DMS153 treated with DMSO at 0.1 percent for 48 hours (cell line): ENCODE measurements around the gene TTC36.
"Not testable (repeated sequence)": the region's sequence is repeated elsewhere in the genome, so short reads cannot be mapped to it uniquely, and the experiment has no call there.

Source experiments
- DNase-seq: peaks from one replicate; lab custom pipeline; 2025; ENCODE audit not compliant: unreplicated experiment; lab: John Stamatoyannopoulos, UW

The TTC36 gene, protein sequence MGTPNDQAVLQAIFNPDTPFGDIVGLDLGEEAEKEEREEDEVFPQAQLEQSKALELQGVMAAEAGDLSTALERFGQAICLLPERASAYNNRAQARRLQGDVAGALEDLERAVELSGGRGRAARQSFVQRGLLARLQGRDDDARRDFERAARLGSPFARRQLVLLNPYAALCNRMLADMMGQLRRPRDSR

DNA sequence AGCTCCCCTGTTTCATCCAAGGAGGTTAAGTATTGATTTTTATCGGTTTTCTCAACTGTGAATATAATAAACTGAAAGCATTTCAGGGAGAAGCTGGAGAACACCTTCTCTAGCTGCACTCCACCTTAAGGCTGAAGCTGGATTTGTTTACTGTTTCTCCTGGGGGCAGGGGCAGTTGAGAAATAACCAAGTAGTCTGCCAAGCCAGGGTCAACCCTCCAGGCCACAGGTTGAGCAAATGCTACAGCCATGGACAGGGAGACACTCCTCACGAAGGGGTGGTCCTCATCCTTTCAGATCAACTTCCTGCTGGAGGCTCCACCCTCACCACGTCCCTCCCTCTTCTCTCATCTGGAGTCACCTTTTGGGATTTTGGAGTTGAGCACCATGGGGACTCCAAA is at the start of gene TTC36:
TSS of gene TTC36 (plus strand) at position 366 of the 400 bp plus-strand sequence. CDS start at position 387, 21 bp downstream.
- no peak for DNase-seq

DNA sequence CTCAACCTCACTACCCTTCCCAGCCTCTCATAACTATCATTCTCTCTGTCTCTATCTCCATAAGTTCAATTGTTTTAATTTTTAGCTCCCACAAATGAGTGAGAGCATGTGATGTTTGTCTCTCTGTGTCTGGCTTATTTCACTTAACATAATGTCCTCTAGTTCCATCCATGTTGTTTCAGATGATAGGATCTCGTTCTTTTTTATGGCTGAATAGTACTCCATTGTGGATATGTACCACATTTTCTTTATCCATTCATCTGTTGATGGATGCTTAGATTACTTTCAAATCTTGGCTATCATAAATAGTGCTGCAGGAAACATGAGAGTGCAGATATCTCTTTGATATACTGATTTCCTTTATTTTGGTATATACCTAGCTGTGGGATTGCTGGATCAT is 46.0 kb upstream of the TTC36 start:
- DNase-seq = not testable (repeated sequence)

DNA sequence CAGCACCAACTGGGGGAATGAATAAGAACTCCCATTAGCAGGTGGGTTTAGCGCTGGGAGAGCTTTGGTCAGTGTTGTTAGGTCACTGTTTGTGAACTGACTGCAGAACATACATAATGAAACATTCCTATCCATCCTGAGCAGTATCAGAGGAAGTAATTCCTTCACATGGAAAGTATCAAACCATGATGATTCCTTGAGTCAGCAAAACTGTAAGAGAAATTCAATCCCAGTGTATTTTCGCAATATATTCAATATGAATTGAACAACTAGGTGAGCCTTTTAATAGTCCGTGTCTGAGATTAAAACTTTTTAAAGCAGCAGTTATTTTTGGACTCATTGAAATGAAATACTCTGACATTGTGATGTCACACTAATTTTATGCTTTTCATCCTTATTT is 42.9 kb upstream of the TTC36 start:
- DNase-seq = no peak

DNA sequence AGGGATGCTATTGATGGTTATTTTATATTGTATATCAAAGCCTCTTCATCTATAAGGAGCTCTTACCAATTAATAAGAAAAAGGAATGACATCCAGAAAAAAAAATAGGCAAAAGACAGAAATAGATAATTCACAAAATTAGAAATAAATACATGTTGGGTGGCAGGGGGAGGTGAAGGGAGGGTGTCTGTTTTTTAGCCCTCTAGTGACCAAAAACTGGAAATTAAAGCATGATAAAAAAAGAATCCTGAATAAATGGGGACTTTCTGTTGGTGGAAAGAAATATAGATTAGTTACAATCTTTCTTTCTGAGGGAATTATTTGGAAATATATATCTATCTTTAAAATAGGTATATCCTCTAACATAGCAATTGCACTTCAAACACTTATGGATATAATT is 42.0 kb upstream of the TTC36 start:
- no peak for DNase-seq

DNA sequence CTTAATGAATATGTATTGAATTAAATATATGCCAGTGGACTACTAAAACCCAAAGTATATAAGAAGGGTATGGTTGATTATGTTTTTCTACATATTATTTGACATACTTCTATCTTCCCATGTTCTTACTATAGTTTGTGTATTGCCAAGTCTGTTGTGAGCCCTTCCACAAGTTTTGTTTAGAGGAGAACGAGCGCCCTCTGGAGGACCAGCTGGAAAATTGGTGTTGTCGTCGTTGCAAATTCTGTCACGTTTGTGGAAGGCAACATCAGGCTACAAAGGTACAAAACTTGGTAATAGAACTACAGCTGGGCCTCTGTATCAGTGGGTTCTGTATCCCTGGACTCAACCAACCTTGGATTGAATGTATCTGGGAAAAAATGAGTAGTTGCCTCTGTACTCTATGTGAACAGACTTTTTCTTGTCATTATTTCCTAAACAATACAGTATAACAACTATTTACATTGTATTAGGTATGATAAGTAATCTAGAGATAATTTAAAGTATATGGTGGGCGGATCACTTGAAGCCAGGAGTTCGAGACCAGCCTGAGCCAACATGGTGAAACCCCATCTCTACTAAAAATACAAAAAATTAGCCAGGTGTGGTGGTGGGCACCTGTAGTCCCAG is 38.7 kb upstream of the TTC36 start:
- peak; percentile 66 for DNase-seq

DNA sequence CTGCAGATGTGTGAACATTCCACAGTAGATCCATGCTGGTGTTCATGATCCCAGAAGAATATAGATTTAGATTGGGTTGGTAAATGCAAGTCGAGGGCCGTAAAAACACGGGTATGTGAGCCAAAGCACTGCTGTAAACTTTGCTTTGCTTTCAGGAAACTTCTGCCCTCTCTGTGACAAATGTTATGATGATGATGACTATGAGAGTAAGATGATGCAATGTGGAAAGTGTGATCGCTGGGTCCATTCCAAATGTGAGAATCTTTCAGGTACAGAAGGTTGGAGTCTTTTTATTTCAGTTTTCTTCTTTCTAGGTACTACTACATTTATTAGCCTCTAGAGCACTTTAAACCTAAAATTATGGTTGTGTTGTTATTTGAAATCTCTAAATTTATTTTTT is 36.2 kb upstream of the TTC36 start:
- no peak for DNase-seq

DNA sequence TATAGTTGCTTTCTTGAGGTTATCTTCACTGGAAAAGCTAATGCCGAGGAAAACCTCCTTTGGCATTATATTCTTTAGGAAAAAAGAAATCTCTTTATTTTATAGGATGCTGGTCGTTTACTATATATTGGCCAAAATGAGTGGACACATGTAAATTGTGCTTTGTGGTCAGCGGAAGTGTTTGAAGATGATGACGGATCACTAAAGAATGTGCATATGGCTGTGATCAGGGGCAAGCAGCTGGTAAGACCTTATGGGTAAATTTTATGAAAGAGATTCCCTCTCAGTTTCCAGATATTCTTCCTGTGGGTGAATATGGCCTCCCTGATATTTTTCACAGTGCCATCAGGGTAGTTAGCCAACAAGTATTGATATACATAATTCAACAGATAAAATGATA is 29.4 kb upstream of the TTC36 start:
- DNase-seq = no peak

DNA sequence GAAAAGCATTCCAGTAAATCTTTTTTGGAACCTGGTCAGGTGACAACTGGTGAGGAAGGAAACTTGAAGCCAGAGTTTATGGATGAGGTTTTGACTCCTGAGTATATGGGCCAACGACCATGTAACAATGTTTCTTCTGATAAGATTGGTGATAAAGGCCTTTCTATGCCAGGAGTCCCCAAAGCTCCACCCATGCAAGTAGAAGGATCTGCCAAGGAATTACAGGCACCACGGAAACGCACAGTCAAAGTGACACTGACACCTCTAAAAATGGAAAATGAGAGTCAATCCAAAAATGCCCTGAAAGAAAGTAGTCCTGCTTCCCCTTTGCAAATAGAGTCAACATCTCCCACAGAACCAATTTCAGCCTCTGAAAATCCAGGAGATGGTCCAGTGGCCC is 24.1 kb upstream of the TTC36 start:
- DNase-seq = no peak

DNA sequence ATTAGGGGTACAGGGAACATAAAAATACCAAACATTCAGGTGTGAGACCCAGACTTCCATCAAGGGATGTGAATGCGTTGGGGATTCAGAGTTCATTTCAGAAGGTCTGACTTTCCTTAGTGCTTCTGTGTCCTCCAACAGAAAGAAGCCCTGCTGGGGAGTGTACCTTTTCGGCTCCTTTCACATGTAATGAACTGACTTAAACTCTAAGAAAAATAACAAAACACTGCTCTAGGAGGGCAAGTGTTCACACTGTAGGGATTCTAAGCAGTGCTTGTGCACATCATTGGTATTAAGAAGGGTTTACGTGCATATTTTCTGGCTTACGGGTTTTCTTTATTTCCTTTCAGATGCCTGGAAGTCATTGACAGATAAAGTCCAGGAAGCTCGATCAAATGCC is 15.7 kb upstream of the TTC36 start:
- no peak for DNase-seq

DNA sequence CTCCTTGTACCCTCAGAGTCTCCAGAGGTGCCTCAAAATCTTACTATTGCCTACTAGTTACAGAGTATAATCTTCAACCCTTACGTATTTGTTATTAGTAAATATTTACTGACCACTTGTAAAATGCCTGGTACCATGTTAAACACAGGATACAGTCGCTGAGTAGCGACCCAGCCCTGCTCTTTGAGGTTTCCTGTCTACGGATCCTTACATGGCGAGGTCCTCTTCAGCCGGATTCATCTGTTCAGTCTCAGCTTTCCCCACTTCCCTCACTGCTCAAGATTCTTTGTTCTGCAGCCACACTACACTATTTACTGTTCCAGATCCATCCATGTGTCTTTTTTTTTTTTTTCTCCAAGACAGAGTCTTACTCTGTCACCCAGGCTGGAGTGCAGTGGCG is 13.2 kb upstream of the TTC36 start:
- DNase-seq = no peak

DNA sequence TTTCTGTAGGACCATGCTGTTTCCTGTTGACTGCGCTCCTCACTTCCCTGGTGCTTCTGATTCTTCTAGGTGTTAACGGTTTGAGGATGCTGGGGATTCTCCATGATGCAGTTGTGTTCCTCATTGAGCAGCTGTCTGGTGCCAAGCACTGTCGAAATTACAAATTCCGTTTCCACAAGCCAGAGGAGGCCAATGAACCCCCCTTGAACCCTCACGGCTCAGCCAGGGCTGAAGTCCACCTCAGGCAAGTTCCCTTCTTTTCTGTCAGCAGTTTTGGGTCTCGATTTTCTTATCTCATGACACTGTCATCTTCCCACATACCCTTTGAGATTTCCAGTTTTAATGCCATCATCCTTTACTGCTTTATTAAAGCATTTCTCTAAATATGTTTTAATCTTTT is 7.7 kb upstream of the TTC36 start:
- DNase-seq = no peak

DNA sequence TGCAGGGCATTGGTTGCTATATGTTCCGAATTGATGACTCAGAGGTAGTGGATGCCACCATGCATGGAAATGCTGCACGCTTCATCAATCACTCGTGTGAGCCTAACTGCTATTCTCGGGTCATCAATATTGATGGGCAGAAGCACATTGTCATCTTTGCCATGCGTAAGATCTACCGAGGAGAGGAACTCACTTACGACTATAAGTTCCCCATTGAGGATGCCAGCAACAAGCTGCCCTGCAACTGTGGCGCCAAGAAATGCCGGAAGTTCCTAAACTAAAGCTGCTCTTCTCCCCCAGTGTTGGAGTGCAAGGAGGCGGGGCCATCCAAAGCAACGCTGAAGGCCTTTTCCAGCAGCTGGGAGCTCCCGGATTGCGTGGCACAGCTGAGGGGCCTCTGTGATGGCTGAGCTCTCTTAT is 5.4 kb upstream of the TTC36 start:
- no peak for DNase-seq

DNA sequence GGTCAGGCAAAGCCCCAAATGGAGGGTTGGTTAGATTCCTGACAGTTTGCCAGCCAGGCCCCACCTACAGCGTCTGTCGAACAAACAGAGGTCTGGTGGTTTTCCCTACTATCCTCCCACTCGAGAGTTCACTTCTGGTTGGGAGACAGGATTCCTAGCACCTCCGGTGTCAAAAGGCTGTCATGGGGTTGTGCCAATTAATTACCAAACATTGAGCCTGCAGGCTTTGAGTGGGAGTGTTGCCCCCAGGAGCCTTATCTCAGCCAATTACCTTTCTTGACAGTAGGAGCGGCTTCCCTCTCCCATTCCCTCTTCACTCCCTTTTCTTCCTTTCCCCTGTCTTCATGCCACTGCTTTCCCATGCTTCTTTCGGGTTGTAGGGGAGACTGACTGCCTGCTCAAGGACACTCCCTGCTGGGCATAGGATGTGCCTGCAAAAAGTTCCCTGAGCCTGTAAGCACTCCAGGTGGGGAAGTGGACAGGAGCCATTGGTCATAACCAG is 4.7 kb upstream of the TTC36 start:
- no peak for DNase-seq

DNA sequence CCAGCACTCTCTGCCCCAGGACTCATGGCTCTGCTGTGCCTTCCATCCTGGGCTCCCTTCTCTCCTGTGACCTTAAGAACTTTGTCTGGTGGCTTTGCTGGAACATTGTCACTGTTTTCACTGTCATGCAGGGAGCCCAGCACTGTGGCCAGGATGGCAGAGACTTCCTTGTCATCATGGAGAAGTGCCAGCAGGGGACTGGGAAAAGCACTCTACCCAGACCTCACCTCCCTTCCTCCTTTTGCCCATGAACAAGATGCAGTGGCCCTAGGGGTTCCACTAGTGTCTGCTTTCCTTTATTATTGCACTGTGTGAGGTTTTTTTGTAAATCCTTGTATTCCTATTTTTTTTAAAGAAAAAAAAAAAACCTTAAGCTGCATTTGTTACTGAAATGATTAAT is 2.9 kb upstream of the TTC36 start:
- no peak for DNase-seq

DNA sequence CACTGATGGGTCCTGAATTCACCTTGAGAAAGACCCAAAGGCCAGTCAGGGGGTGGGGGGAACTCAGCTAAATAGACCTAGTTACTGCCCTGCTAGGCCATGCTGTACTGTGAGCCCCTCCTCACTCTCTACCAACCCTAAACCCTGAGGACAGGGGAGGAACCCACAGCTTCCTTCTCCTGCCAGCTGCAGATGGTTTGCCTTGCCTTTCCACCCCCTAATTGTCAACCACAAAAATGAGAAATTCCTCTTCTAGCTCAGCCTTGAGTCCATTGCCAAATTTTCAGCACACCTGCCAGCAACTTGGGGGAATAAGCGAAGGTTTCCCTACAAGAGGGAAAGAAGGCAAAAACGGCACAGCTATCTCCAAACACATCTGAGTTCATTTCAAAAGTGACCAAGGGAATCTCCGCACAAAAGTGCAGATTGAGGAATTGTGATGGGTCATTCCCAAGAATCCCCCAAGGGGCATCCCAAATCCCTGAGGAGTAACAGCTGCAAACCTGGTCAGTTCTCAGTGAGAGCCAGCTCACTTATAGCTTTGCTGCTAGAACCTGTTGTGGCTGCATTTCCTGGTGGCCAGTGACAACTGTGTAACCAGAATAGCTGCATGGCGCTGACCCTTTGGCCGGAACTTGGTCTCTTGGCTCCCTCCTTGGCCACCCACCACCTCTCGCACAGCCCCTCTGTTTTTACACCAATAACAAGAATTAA is 2.4 kb upstream of the TTC36 start:
- no peak for DNase-seq

DNA sequence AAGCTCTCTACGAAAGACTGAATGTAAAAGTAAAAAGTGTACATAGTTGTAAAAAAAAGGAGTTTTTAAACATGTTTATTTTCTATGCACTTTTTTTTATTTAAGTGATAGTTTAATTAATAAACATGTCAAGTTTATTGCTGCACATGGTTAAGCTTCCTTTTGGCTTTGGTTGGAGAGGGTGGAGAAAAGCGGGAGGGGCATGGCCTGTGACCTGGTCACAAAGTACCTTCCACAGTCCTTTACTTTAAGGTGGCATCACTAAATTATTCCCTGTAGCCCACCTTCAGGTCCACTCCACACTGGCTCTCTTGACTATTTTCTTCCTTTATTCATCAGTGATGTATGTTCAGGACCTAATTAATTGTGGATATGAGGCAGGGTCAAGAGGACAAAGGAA is 586 bp upstream of the TTC36 start:
- no peak for DNase-seq

DNA sequence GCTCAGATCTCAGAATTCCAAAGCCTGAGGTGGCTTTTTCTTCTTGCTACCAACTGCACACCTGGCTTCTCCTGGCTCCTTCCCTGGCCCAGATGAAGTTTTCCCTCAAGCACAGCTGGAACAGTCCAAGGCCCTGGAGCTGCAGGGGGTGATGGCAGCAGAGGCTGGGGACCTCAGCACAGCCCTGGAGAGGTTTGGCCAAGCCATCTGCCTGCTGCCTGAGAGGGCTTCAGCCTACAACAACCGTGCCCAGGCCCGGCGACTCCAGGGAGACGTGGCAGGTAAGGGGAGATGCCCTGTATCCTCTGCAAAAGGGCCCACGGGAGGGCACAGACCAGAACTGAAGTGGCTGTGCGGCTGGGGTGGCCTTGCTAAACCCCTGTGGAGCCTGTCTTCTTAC is 1.2 kb downstream of the TTC36 start:
- DNase-seq = no peak

DNA sequence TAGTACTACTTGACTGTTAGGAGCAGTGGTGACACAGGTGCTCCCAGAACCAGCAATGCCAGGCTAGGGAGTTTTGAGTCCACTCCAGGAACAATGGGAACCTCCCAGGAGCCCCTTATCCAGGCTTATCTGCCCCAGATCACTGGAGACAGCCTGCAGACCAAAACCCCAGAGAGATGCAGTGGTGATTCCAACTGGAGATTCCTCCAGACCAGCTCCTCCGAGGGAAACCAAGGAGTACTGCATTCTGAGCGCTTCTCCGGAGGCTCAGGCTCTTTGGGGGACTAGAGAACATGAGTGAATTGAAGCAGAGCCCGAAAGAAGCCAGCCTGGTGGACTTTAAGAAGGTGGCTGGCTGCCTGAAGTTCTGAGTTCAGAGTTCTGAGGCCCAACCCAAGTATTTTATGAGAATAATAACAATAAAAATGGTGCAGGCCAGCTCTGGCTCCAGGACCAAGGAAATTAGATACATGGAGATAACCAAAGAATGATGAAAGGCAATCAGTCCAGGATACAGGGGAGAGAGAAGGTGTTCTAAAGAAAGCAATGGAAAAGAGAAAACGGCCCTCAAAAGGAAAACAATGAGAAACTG is 2.4 kb downstream of the TTC36 start:
- no peak for DNase-seq

DNA sequence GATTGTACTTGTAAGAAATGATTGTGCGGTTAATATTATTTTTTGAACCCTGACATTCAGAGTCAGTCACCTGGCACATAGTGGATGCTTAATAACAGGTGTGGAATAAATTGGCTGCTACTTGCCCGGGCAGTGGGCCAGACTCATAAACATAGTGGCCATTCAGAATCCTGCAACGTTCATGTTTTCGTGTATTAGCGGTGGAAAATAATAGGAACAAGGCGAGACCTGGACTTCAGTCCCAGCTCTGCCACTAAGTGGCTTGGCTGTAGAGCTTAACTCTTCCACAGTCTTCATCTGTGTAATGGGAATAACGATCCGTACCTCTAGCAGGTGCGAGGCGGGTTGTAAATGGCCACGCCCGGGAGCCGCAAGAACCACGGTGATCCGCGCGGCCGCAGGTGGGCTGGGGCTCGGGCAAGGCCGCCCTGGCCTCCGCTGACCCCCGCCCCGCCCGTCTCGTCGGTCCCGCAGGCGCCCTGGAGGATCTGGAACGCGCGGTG is 3.0 kb downstream of the TTC36 start:
- DNase-seq = peak; percentile 70

DNA sequence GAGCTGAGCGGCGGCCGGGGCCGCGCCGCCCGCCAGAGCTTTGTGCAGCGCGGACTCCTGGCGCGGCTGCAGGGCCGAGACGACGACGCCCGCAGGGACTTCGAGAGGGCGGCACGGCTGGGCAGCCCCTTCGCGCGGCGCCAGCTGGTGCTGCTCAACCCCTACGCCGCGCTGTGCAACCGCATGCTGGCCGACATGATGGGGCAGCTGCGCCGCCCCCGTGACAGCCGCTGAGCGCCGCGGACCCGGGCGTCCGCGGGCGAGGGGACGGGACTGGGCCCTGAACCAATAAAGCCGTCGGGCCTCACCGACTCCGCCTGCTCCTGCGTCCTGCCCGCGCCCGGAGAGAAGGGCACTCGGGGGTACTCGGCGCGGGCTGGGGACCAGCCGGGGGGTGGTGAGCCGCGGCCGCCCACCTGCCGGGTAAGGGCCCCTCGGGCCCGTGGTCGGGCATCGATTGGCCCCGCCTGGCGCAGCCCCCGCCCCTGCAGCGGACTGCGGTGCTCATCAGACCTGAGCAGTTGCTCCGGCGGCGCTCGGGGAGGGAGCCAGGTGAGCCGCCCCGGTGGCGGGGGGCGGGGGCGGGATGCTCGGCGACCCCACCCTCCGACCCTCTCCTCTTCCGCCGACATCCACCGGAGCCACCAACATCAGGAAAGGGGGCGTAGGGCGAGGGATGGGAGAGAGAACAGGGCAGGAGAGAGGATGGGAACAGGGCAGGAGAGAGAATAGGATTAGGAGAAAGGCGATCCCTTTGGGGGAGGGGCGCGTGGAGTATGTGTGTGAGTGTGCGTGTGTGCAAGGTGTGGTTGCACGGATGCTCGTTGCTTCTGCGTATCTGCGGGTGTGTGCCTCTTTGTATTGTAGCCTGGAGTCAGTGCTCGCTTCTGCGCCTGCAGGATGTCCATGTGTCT is 3.7 kb downstream of the TTC36 start, which contains the start of gene TMEM25:
TSS of gene TMEM25 (plus strand) at position 510 of the 914 bp plus-strand sequence. CDS start 610 bp downstream, outside the sequence.
- no peak for DNase-seq
